ENCODE results near the gene TAS2R42.

The TAS2R42 gene

GRCh38 chr12:11144297-11144696 lies 42.4 kb downstream of the TAS2R42 start:
- DNase-seq (ENCODE audit: low spot score): no peak
- FAIRE-seq: no peak

GRCh38 chr12:11143352-11143751 lies 43.4 kb downstream of the TAS2R42 start:
- DNase-seq (ENCODE audit: low spot score) (no peak), FAIRE-seq (no peak)

- DNase-seq (ENCODE audit: low spot score) (no peak), FAIRE-seq (no peak)
These were observed 50.7 kb downstream of the TAS2R42 start for GRCh38 chr12:11136075-11136474.
